Iris pigment epithelial cell (primary cell): ENCODE data around the gene TEAD3.

ENCODE experiments used
- DNase-seq: peaks from one replicate; pipeline ENCODE4 v3.0.0-alpha.2; 2011; ENCODE audit warnings: low read depth

The TEAD3 gene

DNA sequence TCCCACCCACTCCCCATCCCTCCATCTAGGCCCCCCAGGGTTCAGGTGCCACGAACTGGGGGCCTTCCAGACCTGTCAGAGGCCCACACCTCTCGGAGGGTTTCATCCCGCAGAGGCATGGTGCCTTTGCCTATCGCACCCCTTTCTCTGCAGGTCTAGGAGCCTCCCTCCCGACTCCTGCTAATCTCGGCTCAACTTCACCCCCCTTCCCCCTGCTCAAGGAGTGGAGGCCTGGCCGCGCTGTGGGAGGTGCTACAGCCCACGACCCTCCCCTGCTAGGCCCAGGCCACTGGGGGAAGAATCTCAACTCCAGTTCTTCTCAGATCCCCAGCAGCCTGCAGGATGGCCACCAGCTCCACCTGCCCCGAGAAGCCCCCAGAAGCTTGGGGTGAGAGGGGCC is 15.9 kb upstream of the TEAD3 start, which contains the start of gene TULP1:
TULP1 (minus strand) TSS at position 157 of the 400 bp plus-strand sequence; CDS start at position 119, 38 bp downstream.
- no peak for DNase-seq

DNA sequence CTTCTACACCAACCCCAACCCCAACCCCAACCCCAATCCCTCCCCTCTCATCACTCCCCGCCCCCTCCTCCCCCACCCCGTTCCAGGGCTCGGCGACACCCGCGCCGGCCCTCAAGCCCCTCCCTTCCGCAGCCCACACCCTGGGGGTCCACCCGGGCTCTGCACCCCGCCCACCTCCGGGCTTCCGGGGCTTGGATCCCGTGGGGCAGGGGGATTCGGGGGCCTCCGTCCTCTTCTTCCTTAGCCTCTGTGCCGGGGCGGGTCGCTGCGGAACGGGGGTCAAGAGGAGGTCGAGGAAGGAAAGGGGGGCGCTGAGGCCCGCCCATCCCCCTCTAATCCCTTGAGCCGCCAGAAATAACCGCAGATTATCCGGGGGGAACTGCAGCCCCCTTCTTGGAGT is 15.1 kb upstream of the TEAD3 start:
- DNase-seq = no peak

DNA sequence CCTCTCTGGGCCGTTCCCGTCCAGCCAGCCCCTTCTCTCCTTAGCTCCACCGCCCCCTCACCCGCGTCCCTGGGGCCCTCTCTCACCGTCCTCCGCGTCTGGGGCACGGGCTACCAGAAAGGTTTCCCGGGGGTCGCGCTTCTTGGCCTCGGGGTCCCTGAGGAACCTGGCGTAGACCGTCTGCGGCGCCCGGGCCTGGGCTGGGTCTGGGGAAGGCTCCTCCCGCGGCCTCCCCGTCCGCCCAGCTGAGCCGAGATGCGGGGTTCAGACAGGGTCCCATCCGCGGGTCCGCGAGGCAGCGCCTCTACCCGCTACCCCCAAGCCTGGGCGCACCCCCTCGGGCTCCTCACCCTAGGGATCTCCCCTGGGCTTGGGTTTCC is 14.7 kb upstream of the TEAD3 start:
- DNase-seq = no peak

DNA sequence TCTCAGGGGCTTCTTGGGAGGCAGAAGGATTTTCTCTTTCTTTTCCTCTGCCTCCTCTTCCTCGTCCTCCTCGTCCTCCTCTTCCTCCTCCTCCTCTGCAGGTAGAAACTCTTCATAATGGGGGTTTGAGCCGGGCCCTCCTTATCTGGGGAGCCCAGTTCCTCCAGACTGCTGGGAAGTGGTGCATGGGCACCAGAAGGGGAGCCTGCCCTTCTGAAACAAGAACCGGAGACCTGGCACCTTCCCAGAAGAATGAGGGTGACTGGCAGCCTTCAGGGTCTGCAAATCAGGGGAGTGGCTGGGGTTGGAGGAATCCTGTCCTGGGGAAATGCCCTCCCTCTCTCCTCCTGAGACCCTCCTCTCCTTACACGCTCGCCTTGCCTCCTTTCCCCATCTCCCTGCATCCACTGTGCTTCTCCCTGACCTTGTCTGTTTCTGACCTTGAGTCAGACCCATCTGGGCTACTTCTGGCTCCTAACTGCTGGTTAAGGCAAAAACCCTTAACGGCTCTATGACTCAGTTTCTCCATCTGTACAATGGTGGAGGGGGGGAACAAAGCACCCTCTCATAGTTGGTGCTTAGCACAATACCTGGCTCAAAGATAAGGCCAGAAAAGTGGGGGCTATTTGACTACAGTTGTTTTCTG is 14.2 kb upstream of the TEAD3 start:
- no peak for DNase-seq

DNA sequence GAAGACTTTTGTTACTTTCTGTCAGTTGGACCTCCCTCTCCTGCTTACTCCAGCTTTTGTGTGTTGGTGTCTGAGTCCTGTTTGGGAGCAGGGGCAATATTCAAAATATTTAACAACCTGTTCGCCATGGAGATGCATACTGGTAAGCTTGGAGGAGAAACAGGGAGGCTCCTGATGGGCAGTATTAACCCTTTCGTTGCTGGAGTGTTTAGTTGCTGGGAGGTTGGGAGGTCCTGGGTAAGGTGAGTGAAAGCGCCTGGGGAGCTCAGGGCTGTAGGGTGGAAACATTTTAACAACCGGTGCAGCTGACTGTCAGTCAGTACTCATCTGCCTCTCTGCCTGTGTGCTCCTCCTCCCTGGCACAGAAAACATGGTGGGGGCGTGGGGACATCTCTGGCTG is 11.7 kb upstream of the TEAD3 start:
- DNase-seq = no peak

DNA sequence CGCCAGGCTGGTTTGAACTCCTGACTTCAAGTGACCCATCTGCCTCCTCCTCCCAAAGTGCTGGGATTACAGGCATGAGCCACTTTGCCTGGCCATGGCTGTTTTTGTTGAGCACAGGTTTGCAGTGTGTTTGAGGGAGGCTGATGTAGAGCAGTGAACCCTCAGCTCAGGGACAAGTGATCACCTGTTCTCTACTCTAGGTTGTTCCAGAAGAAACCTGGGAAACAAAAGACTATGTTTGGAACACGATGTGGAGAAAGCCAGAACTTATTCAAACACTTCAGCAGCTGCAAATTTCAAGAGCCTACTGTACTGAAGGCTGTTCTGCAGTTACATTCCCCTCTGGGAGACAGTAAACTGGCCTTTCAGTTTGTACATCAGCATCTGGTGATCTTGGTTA is 11.1 kb upstream of the TEAD3 start:
- no peak for DNase-seq

DNA sequence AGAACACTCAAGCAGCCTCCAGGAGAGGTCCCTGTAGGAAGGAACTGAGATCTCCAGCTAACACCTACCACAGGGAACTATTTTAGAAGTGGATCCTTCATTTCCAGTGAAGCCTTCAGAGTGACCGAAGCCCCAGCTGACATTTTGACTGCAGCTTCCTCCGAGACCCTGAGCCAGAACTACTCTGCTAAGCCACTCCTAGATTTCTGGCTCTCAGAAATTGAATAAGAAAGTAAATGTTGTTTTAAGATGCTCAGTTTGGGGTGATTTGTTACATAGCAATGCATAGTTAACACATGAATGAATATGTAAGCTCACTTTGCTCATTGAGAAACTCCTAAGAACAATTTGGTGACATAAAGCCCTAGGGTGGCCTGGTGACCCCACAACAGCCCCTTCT is 10.3 kb upstream of the TEAD3 start:
- DNase-seq = no peak

DNA sequence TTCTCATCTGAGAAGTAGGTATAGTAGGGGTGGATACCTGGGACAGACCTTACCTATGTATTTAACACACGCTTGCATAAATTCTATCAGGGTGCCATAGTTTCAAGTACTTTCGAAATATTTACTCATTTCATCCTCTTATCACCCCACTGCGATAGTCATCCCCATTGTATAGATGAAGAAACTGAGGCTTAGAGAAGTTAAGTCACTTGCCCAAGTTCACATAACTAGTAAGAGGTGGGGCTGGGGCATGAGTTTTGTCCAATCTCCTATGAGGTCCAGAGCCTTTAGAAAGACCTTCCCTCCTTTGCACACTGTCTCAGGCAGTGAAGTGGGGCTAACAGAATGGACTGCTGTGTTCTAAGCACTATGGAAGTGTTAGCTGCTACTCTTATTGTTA is 9.7 kb upstream of the TEAD3 start:
- no peak for DNase-seq

DNA sequence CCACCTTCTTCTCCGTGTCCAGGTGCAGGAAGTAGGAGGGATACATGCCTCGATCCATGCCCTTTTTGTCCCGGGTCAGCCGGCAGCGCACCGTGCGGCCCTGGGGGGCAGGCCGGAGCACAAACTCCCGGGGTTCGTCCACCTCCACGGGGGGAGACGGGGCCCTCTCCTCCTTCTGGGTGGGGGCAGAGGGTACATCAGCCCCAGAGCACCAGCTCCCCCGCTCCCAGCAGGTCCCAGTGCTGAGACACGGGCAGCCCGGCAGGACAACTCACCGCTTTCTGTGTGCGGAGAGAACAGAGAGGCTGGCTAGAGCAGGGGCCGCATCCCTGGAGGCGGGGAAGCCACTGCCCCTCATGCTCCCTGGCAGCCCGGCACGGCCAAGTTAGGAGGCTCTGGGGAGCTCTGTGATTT is 9.1 kb upstream of the TEAD3 start:
- no peak for DNase-seq

DNA sequence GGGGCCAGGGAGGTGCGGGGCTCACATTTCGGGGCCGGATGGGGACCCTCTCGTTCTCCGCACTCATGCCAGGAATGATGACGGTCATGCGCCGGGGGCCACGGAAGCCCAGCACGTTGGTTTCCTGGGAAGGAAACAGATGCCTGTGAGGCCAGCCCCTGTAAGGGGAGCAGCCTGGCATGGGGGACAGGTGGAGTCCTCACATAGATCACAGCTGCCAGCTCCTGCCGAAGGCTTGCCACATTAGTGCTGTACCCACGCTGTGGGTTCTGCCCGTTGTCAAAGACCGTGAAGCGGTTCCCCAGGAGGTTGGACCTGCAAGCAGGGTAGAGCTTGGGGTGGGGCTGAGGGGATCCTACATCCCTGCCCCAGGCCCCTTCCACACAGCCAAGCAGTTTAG is 6.7 kb upstream of the TEAD3 start:
- no peak for DNase-seq

DNA sequence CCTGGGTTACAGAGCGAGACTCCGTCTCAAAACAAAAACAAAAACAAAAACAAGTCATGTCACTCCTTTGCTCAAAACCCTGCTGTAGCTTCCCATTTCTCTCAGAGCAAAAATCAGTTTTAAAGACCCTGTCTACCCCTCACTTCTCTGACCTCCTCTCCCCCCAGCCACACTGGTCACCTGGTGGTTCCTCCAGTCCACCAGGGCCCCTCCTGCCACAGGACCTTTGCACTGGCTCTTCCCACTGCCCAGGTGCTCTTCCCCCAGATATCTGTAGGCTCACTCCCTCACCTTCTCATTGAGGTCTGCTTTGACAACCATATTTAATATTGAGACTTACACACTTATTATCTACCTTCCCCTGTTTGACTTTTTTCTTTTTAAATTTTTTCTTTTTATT is 4.9 kb upstream of the TEAD3 start:
- no peak for DNase-seq

DNA sequence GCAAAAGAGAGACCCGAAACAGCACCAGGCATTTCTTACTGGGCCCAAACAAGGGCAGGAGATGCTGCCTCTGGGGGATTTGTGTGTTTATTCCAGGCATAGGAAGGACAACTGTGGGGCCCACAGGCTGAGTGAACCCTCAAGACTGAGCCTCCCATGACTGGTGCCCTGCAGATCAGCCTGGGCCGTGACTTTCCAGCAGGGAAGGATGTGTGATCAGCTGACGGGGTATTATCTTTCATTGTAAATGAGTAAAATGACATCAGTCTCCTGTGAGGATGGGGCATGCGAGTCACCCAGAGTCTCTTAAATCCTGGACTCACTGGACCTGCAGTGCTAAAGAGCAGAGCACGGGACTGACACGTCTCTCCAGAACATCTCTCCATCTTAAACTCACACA is 3.9 kb upstream of the TEAD3 start:
- DNase-seq = peak; percentile 29

DNA sequence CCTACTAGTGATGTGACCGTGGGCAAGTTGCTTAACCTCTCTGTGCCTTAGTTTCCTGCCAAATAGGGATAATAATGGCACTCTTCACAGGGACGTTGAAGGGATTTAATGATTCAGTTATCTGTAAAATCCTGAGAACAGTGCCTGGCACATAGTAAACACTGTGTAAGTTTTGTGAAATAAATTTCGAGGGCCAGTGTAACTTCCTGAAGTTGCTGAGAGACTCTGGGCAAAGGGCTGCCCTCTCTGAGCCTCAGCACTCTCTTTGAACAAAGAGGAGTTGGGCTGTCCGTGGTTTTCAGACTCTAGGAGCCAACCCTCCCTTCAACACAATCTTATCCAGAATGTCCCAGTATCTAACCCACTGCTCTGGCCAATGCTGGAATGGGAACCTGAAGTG is 2.5 kb upstream of the TEAD3 start:
- no peak for DNase-seq

DNA sequence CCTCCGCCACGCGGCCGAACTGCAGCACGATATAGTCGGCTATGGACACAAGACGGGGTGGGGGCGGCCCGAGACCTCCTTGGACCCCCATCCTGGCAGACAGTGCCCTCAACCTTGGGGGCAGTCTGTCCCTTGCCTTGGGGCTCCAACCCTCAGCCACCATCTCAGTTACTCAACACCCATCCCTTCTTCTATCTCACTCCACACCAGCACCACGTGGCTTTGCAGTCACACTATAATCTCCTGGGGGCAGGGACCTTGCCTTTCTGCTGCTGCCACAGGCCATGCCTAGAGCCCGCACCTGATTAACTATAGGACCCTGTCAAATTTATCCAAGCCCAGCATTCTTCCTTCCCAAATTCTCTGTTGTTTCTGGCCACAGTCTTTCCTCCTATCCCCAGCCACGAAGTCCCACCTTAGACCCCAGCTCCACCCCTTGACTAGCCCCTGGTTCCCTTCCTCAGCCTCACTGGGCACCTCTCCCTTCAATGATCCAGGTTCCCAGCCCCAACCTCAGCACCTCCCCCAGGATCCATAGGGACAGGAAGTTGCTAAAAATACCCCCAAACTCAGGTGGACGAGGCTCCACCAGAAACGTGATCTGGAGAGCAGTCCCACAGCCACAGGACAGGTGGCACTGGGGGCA is 1.7 kb upstream of the TEAD3 start:
- DNase-seq = no peak

DNA sequence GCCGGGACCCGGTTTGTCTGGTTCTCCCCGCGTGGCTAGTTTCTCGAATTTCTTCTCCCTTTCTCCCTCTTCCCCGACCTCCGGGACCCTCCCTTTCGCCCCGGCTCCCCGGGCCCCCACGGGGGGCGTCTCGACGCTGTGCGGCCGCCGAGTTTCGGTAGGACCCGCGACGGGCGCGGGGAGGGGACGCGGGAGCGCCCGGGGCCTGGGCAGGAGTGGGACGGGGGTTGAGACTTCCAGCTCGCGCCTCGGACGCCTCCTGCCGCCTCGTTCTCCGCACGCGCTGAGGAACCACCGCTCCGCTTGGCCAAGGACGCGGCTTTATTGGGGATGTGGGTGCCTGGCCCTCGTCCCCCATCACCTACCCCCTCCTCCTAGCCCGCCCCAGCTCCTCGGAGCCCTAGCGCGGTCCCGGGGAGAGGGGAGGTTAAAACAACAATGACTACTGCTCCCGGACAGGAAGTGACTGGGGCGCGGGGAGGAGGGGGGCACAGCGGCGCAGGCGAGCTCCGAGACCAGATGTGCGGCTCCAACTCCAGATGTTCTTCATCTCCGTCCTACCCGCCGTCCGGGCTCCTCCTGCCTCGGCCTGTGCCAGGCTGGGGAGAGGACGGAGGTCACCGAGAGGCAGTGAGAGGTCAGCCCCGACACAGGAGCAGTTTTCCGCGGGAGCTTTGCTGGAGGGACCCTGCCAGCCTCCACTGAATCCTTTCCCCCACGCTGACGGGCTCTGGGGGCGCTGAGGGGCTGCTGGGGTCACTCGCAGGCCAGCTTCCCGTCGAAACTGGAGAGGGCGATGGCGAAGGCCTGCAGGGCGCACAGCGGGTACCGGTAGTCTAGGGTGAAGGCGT is 917 bp upstream of the TEAD3 start:
- peak; percentile 62 for DNase-seq

DNA sequence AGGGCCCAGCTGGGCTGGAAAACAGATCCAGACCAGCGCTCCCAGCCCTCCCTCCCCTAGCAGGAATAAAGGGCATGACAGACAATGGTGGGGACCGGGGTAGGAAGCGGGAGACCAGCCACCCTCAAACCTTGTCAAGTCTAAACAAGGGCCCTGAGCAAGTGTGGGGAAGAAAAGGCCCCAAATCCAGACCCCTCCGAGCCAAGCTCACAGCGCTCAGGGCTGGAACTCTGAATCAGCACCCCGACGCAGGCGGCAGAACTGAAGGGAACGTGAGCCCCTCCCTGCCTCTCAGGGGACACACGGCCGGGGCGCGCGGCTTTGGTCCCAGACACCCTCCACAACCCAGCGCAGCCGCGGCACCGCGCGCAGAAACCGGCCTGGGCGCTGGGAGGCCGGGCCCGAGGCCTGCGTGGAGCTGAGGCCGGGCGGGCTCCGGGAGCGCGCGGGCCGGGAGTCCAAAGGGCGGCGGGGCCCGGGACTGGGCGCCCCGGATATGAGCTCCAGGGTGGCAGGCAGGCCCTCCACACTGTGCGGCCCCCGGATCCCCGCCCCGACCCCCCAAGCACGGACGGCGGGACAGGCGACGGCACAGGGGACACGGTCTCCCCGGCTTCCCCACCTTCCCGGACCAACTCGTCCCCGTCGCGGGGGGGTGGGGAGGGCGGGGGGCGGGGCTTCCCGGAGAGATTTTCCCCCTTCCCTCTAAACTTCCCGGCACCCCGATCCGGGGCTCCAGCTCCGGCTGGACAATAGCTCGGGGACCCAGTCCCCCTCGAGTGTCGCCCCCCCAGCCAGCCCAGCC is 641 bp downstream of the TEAD3 start:
- peak; percentile 42 for DNase-seq

DNA sequence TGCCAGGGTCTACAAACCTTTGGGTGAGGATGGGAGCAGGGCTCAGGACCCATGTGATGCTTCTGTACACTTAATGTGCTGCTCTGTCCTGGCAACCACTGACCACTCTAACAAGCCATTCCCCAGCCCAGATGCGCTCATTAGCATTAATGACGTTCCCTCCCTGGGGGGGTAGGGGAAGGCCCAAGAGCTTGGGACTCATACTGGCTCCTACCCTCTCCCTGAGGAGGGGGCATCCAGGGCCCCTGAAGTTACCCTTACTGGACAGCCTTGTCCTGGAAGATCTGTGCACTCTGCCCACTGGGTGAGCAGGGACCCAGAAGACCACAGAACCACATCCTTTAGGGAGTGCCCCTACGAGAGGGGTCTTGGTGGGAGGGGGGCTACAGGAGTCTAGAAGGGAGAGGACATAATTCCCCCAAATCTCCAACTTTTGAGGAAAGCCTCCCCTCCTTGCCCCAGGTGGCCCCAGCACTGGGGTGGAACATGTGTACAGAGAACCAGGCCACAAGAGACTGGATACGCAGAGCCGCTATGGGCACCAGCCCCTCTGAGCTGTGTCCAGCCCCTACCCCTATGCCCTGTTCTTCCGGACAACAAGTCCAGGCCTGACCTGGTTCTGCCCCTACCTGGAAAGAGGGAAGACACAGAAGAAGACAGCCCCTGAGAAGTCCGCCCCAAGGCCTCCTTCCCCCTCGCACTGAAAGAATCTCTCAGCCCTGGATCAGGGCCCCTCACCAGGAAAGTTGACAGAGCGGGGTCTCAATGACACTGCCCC is 1.4 kb downstream of the TEAD3 start:
- no peak for DNase-seq

DNA sequence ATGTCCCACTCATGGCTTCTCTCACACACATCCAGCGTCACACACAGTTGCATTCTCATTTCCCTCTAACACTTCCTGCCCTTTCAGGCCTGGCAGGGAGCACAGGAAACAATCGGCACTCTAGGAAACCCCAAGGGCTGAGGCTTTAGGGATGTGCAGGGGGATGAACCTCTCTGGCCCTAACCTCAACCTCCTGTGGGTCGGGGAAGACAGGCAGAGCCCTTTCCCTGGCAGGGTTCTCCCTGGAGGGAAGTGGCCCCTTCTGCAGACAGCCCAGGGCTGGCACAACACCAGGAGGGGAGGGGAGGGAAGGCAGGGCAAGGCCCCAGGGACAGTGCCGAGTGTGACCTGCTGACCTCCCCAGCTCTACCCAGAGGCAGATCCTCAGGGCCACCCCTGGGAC is 2.7 kb downstream of the TEAD3 start:
- DNase-seq = no peak

DNA sequence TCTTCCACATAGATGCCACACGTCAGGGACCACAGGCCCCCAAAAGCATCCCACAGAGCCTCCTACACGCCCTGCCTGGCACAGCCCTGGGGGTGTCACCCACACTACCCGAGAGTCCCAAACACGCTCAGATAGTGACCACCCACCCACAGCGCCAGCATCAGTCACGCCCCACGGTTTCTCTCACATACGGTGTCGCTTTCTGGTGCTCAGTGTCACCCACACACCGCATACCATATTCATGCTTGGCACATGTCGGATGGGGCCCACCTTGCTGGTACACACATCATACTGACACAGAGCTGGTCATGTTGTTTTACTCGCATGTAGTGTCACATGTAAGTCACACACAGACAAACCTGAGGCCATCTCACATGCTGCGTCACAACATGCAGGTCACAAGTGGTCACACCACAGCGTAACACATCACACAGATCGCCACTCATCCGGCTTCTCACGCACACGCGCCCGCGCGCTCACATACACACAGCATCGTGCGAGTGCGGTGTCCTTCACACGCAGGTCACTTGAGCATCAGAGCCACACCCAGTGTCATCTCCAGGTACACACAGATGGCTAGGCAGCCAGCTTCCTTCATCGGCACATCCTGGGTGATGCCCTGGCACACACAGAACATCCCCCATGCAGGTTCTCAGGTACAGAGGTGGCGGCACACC is 3.4 kb downstream of the TEAD3 start:
- no peak for DNase-seq

DNA sequence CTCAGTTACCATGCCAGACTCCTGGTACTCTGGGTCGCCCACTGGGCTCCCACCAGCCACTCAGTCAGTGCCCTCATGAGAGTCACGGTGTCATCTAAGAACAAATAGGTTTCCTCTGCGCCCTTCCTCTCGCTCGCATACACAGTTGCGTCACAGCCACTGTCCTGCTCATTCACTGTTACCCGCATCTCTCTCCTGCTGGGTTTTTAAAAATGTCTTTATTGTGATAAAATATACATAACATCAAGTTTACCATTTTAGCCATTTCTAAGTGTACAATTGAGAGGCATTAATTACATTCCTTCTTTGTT is 4.0 kb downstream of the TEAD3 start:
- DNase-seq = no peak
